Activated B cell treated with CpG ODN at 0.5 μM for 24 hours (primary cell): ENCODE measurements around the gene LAMA4. TPM values are rescaled to one million over a fixed set of nuclear protein-coding genes. Genes with fewer than 3 reads are reported as not detected.
"Not testable (repeated sequence)": the region's sequence is repeated elsewhere in the genome, so short reads cannot be mapped to it uniquely, and the experiment has no call there.

Source experiments
- ATAC-seq: fragments of 200-7000 bp; cut with Tn5 transposase; one replicate; pipeline ENCODE4 v1.10.0; 2021; ENCODE audit warnings: low read depth, mild to moderate bottlenecking, moderate library complexity
- CTCF ChIA-PET: fragments of 350-600 bp; sonication (Branson Sonifier 250); formaldehyde crosslinking; loops from one replicate; lab custom pipeline; 2021; ENCODE audit warnings: antibody characterized with exemption; lab: Charles Lee
- POLR2A ChIA-PET: fragments of 350-600 bp; sonication (Branson Sonifier 250); formaldehyde crosslinking; loops from one replicate; lab custom pipeline; 2021; ENCODE audit warnings: antibody characterized with exemption; lab: Charles Lee
- DNase-seq: peaks from one replicate; pipeline ENCODE4 v3.0.0; 2022
- H3K27ac Mint-ChIP-seq: one replicate; pipeline ENCODE4 v1.8.0; 2020; ENCODE audit warnings: mixed read lengths
- H3K27me3 Mint-ChIP-seq: one replicate; pipeline ENCODE4 v1.8.0; 2021; ENCODE audit warnings: mixed read lengths
- H3K36me3 Mint-ChIP-seq: one replicate; pipeline ENCODE4 v1.8.0; 2021; ENCODE audit warnings: low read depth, mixed read lengths
- H3K4me1 Mint-ChIP-seq: one replicate; pipeline ENCODE4 v1.8.0; 2021; ENCODE audit warnings: mixed read lengths
- H3K4me3 Mint-ChIP-seq: one replicate; pipeline ENCODE4 v1.8.0; 2020; ENCODE audit warnings: mild to moderate bottlenecking, mixed read lengths
- H3K9me3 Mint-ChIP-seq: one replicate; pipeline ENCODE4 v1.8.0; 2020; ENCODE audit warnings: mixed read lengths
- CTCF ChIP-seq: fragments of 200-600 bp; IDR thresholded peaks from one replicate; pipeline ENCODE4 v1.8.0; 2022; ENCODE audit warnings: antibody characterized with exemption, mild to moderate bottlenecking
- intact Hi-C: fragments of 100-400 bp; cut with micrococcal nuclease; formaldehyde crosslinking; loops from one replicate; pipeline ENCODE4 v1.15.1; 2024
- total RNA-seq: library from RNA; stranded (reverse); gene quantifications from 2 replicates; pipeline ENCODE4 v1.2.3, GENCODE V29; 2022

Gene LAMA4
- total RNA-seq, 1 donor from 2014 or later = not detected

- H3K36me3 Mint-ChIP-seq = no peaks in the 10 kb centered on the region
- ATAC-seq = no peak
- ChIA-PET CTCF (no interaction called here), POLR2A (no interaction called here)
- intact Hi-C loops = no loop called here
- H3K4me3 Mint-ChIP-seq = no peak overlapping the region
- H3K9me3 Mint-ChIP-seq = no peaks in the 10 kb centered on the region
- no peak for TF ChIP-seq CTCF
- H3K4me1 Mint-ChIP-seq = no peaks in the 10 kb centered on the region
- H3K27me3 Mint-ChIP-seq = peaks cover 12% of the 10 kb centered on the region
- no peak overlapping the region for H3K27ac Mint-ChIP-seq
- DNase-seq = no peak
Observed at GRCh38 chr6:112114577-112115223, 139.7 kb downstream of the LAMA4 start.

- Mint-ChIP-seq H3K27ac (no peak overlapping the region), H3K4me1 (no peaks in the 10 kb centered on the region), H3K9me3 (no peaks in the 10 kb centered on the region), H3K4me3 (no peak overlapping the region), H3K36me3 (no peaks in the 10 kb centered on the region), H3K27me3 (peaks cover 12% of the 10 kb centered on the region)
- POLR2A ChIA-PET = no interaction called here
- TF ChIP-seq CTCF = no peak
- intact Hi-C loops = no loop called here
- CTCF ChIA-PET = no interaction called here
- DNase-seq (no peak), ATAC-seq (no peak)
Observed at GRCh38 chr6:112113918-112114317, 140.4 kb downstream of the LAMA4 start.

- H3K4me3 Mint-ChIP-seq = no peak overlapping the region
- no peak overlapping the region for H3K27ac Mint-ChIP-seq
- ATAC-seq = no peak
- H3K4me1 Mint-ChIP-seq = no peaks in the 10 kb centered on the region
- no peak for TF ChIP-seq CTCF
- peaks cover 12% of the 10 kb centered on the region for H3K27me3 Mint-ChIP-seq
- DNase-seq = no peak
- H3K9me3 Mint-ChIP-seq = no peaks in the 10 kb centered on the region
- intact Hi-C loops = no loop called here
- no peaks in the 10 kb centered on the region for H3K36me3 Mint-ChIP-seq
- ChIA-PET CTCF (no interaction called here), POLR2A (no interaction called here)
Observed at GRCh38 chr6:112113431-112113830, 140.9 kb downstream of the LAMA4 start.

GRCh38 chr6:112109262-112109661, 145.1 kb downstream of the LAMA4 start:
- no peaks in the 10 kb centered on the region for H3K4me1 Mint-ChIP-seq
- no peak for TF ChIP-seq CTCF
- ATAC-seq (no peak), DNase-seq (no peak)
- no peak overlapping the region for H3K27ac Mint-ChIP-seq
- ChIA-PET POLR2A (no interaction called here), CTCF (no interaction called here)
- H3K4me3 Mint-ChIP-seq = no peak overlapping the region
- peaks cover 10% of the 10 kb centered on the region for H3K27me3 Mint-ChIP-seq
- peaks cover 7% of the 10 kb centered on the region for H3K9me3 Mint-ChIP-seq
- intact Hi-C loops = no loop called here
- H3K36me3 Mint-ChIP-seq = no peaks in the 10 kb centered on the region

GRCh38 chr6:112106562-112106961, 147.8 kb downstream of the LAMA4 start:
- ATAC-seq (no peak), DNase-seq (no peak)
- POLR2A ChIA-PET = no interaction called here
- Mint-ChIP-seq H3K27me3 (peaks cover 2% of the 10 kb centered on the region), H3K27ac (no peak overlapping the region), H3K4me1 (no peaks in the 10 kb centered on the region), H3K4me3 (no peak overlapping the region), H3K9me3 (peaks cover 7% of the 10 kb centered on the region), H3K36me3 (no peaks in the 10 kb centered on the region)
- CTCF ChIA-PET = no interaction called here
- intact Hi-C loops = no loop called here
- TF ChIP-seq CTCF = no peak

GRCh38 chr6:112106026-112106425, 148.3 kb downstream of the LAMA4 start:
- H3K27ac Mint-ChIP-seq, CTCF ChIA-PET, H3K4me1 Mint-ChIP-seq, DNase-seq, ATAC-seq, POLR2A ChIA-PET, H3K27me3 Mint-ChIP-seq, H3K9me3 Mint-ChIP-seq, intact Hi-C loops, H3K4me3 Mint-ChIP-seq, H3K36me3 Mint-ChIP-seq: not testable (repeated sequence)
